Sigmoid colon (tissue), 4 donors: Measurements from ENCODE around the gene FUT8.

ENCODE experiments used
- CTCF ChIP-seq, 4 experiments: fragments of 450-650 bp in 3 of 4; fragments of 200-600 bp in 1 of 4; IDR thresholded peaks; one replicate each; pipeline ENCODE4 v1.5.1; 2016 to 2019; ENCODE audit warnings: antibody characterized with exemption in 4 of 4, mild to moderate bottlenecking in 3 of 4, moderate library complexity in 2 of 4
- EP300 ChIP-seq, 4 donors: sonication (generic); formaldehyde crosslinking; IDR thresholded peaks; one replicate each; pipeline ENCODE4 v1.6.1; 2017; ENCODE audit warnings: antibody characterized with exemption in 4 of 4
- POLR2AphosphoS5 ChIP-seq, 4 donors: sonication (generic); formaldehyde crosslinking; IDR thresholded peaks; one replicate each; pipeline ENCODE4 v1.6.1; 2017; ENCODE audit warnings: antibody characterized with exemption in 4 of 4

DNA sequence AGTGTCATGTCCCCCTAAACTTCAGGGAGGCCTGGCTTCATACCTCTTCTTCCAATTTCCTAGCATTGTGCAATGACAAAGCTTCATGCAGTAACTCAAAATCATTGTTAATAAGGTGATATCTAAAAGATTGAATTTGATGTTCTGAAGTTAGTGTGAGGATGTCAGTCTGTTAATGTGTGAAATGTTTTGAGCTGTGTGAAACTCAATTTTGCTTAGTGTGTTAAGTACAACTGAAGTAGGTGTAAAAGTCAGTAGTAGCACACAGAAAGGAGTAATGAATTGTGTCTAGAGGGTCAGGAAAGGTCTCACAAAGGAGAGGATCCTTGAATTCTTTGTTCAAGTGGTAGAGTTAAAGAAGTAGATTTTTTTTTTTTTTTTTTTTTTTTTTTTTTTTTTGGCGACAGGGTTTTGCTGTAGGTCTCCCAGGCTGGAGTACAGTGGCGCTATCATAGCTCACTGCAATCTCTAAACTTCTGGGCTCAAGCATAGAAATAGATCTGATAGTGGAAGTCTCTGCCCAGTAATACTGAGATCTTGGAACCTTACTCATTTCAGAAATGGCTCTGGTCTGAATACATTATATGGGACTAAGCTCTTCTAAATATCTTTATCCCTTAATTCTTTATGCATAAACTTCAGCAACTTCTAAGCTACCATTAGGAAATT, 63.9 kb downstream of the FUT8 start:
- TF ChIP-seq CTCF (IDR thresholded peaks at IDR 0.05) (no peak), POLR2AphosphoS5 (IDR thresholded peaks at IDR 0.05) (no peak), EP300 (IDR thresholded peaks at IDR 0.05) (no peak)
